A549 (cell line): ENCODE results near the gene CFHR1.

Source experiments
- CHD4 ChIP-seq: fragments of 200-600 bp; sonication (generic); IDR thresholded peaks from 2 replicates; pipeline ENCODE4 v1.6.1; 2016; ENCODE audit warnings: antibody characterized with exemption, mild to moderate bottlenecking, borderline replicate concordance
- CTCF ChIP-seq: fragments of >200 bp; sonication (Bioruptor Twin); formaldehyde crosslinking; IDR thresholded peaks from 3 replicates; pipeline ENCODE4 v1.5.1; 2016
- EHMT2 ChIP-seq: fragments of 200-600 bp; sonication (generic); IDR thresholded peaks from 2 replicates; pipeline ENCODE4 v1.6.1; 2016; ENCODE audit warnings: antibody characterized with exemption, low read depth, mild to moderate bottlenecking, moderate library complexity
- ELK1 ChIP-seq: fragments of 150-350 bp; IDR thresholded peaks from 2 replicates; pipeline ENCODE4 v1.6.1; 2014; ENCODE audit warnings: low read depth, mild to moderate bottlenecking, low read length
- JUNB ChIP-seq: fragments of >200 bp; sonication (Bioruptor Twin); formaldehyde crosslinking; IDR thresholded peaks from 2 replicates; pipeline ENCODE4 v1.6.1; 2016
- KDM1A ChIP-seq: fragments of 200-600 bp; sonication (generic); IDR thresholded peaks from 2 replicates; pipeline ENCODE4 v1.6.1; 2016; ENCODE audit warnings: low read depth, mild to moderate bottlenecking
- MAFK ChIP-seq: fragments of 450-650 bp; IDR thresholded peaks from 2 replicates; pipeline ENCODE4 v1.6.1; 2014; ENCODE audit not compliant: partially characterized antibody
- MAX ChIP-seq: IDR thresholded peaks from 2 replicates; pipeline ENCODE4 v1.6.1; 2012
- MAZ ChIP-seq: fragments of 150-350 bp; IDR thresholded peaks from 2 replicates; pipeline ENCODE4 v1.6.1; 2014; ENCODE audit warnings: antibody characterized with exemption, low read depth, low read length, borderline replicate concordance
- PHF8 ChIP-seq: fragments of 200-600 bp; sonication (generic); IDR thresholded peaks from 2 replicates; pipeline ENCODE4 v1.6.1; 2016; ENCODE audit warnings: low read depth, mild to moderate bottlenecking, antibody characterized with exemption, moderate library complexity, borderline replicate concordance
- POLR2A ChIP-seq: IDR thresholded peaks from 2 replicates; pipeline ENCODE4 v1.6.1; 2012; ENCODE audit warnings: mild to moderate bottlenecking, low read length
- RARB ChIP-seq: fragments of 250-450 bp; sonication (Bioruptor Pico); IDR thresholded peaks from 2 replicates; pipeline ENCODE4 v1.8.0; 2021; ENCODE audit warnings: mild to moderate bottlenecking, moderate library complexity
- REST ChIP-seq: fragments of 200-600 bp; sonication (generic); IDR thresholded peaks from 2 replicates; pipeline ENCODE4 v1.6.1; 2016; ENCODE audit warnings: antibody characterized with exemption, mild to moderate bottlenecking, moderate library complexity
- RFX5 ChIP-seq: fragments of 450-650 bp; IDR thresholded peaks from 2 replicates; pipeline ENCODE4 v1.7.1; 2014; ENCODE audit warnings: antibody characterized with exemption, mild to moderate bottlenecking, moderate library complexity

GRCh38 chr1:196860323-196860884, 40.9 kb downstream of the CFHR1 start:
- TF ChIP-seq POLR2A, result no peak
- no peak for TF ChIP-seq MAX
- TF ChIP-seq CTCF, result no peak
- TF ChIP-seq REST, result no peak
- no peak for TF ChIP-seq KDM1A
- TF ChIP-seq CHD4, result no peak
- TF ChIP-seq RARB (CRISPR knock-in tag), result no peak
- no peak for TF ChIP-seq JUNB
- no peak for TF ChIP-seq PHF8
- no peak for TF ChIP-seq EHMT2
- no peak for TF ChIP-seq MAFK
- TF ChIP-seq ELK1, result no peak
- no peak for TF ChIP-seq MAZ
- TF ChIP-seq RFX5, result no peak
